ENCODE data around the gene RNF8.

Gene RNF8

GRCh38 chr6:37339741-37340638, 13.8 kb upstream of the RNF8 start:
- TF ChIP-seq ZNF692 (tag by site-specific recombination; IDR thresholded peaks at IDR 0.05) (no peak), ZSCAN16 (tag by site-specific recombination; IDR thresholded peaks at IDR 0.05) (no peak), KLF8 (tag by site-specific recombination; IDR thresholded peaks at IDR 0.05) (no peak), ZNF529 (tag by site-specific recombination; IDR thresholded peaks at IDR 0.05; ENCODE audit: insufficient replicate concordance) (no peak), ZNF248 (tag by site-specific recombination; IDR thresholded peaks at IDR 0.05) (no peak), ZNF184 (tag by site-specific recombination; IDR thresholded peaks at IDR 0.05) (no peak), ZNF670 (tag by site-specific recombination; IDR thresholded peaks at IDR 0.05; ENCODE audit: low read depth) (no peak), ZNF391 (tag by site-specific recombination; IDR thresholded peaks at IDR 0.05; ENCODE audit: borderline replicate concordance, low read depth) (no peak), ZNF18 (tag by site-specific recombination; IDR thresholded peaks at IDR 0.05) (no peak), ZNF133 (tag by site-specific recombination; IDR thresholded peaks at IDR 0.05) (no peak), ZNF791 (tag by site-specific recombination; IDR thresholded peaks at IDR 0.05) (no peak), ZNF776 (tag by site-specific recombination; IDR thresholded peaks at IDR 0.05; ENCODE audit: borderline replicate concordance) (no peak), ZNF114 (tag by site-specific recombination; IDR thresholded peaks at IDR 0.05) (no peak), KLF7 (tag by site-specific recombination; IDR thresholded peaks at IDR 0.05; ENCODE audit: borderline replicate concordance) (no peak), ZNF132 (tag by site-specific recombination; IDR thresholded peaks at IDR 0.05; ENCODE audit: borderline replicate concordance) (no peak), ZBTB11 (tag by site-specific recombination; conservative IDR thresholded peaks at IDR 0.05; ENCODE audit: low read depth) (no peak), ZNF112 (tag by site-specific recombination; IDR thresholded peaks at IDR 0.05) (no peak)
- CTCF ChIA-PET: interaction anchor here (0.8 to 1.2 kb wide), 2 partner anchors 14 kb away, joined by 4 to 5 read pairs; no protein-coding TSS in a partner anchor
- POLR2A ChIA-PET: no interaction called here
- no peak overlapping the region for H3K4me3 ChIP-seq (ENCODE audit: low read depth, low read length)
- H3K4me1 ChIP-seq (ENCODE audit: control insufficient read depth, insufficient read depth, low read length): peaks cover 3% of the 10 kb centered on the region; the same call in 1 of the 2 replicates
- H3K36me3 ChIP-seq (ENCODE audit: control insufficient read depth in 2 of 2, insufficient read depth in 1 of 2, low read length in 2 of 2): no peaks in the 10 kb centered on the region
- no peaks in the 10 kb centered on the region for H3K9me3 ChIP-seq (ENCODE audit: control insufficient read depth, insufficient read depth, low read depth, low read length)
- no peak overlapping the region for H3K27ac ChIP-seq (ENCODE audit: extremely low read depth, low read depth, low read length)

- CTCF ChIA-PET: interaction anchor here (0.8 kb wide), 1 partner anchor 15 kb away, joined by 4 read pairs; no protein-coding TSS in a partner anchor
- POLR2A ChIA-PET: no interaction called here
- no peak overlapping the region for H3K27ac ChIP-seq (ENCODE audit: extremely low read depth, low read depth, low read length)
- H3K4me1 ChIP-seq (ENCODE audit: control insufficient read depth, insufficient read depth, low read length): peaks cover 3% of the 10 kb centered on the region; the same call in 1 of the 2 replicates
- no peaks in the 10 kb centered on the region for H3K36me3 ChIP-seq (ENCODE audit: control insufficient read depth in 2 of 2, insufficient read depth in 1 of 2, low read length in 2 of 2)
- H3K9me3 ChIP-seq (ENCODE audit: control insufficient read depth, insufficient read depth, low read depth, low read length): no peaks in the 10 kb centered on the region
- no peak overlapping the region for H3K4me3 ChIP-seq (ENCODE audit: low read depth, low read length)
- TF ChIP-seq GLIS2 (tag by site-specific recombination; IDR thresholded peaks at IDR 0.05) (no peak), ZFP37 (tag by site-specific recombination; IDR thresholded peaks at IDR 0.05) (no peak), ZNF302 (tag by site-specific recombination; IDR thresholded peaks at IDR 0.05; ENCODE audit: low read depth) (no peak), ZNF24 (tag by site-specific recombination; IDR thresholded peaks at IDR 0.05) (no peak), ZNF174 (tag by site-specific recombination; IDR thresholded peaks at IDR 0.05) (no peak), ZNF645 (tag by site-specific recombination; IDR thresholded peaks at IDR 0.05) (no peak), OVOL3 (tag by site-specific recombination; IDR thresholded peaks at IDR 0.05) (no peak), ZFP41 (tag by site-specific recombination; IDR thresholded peaks at IDR 0.05; ENCODE audit: borderline replicate concordance) (no peak), ZNF274 (IDR thresholded peaks at IDR 0.05; ENCODE audit: low read length) (no peak), ZNF274 (tag by site-specific recombination; IDR thresholded peaks at IDR 0.05; ENCODE audit: borderline replicate concordance) (no peak)
Observed at GRCh38 chr6:37340639-37340943, 13.2 kb upstream of the RNF8 start.

Data from HEK293 (cell line).